Caco-2 (cell line): ENCODE measurements around the gene EIF4E1B. TPM values are rescaled to one million over a fixed set of nuclear protein-coding genes. Genes with fewer than 3 reads are reported as not detected.

Experiments
- BruUV-seq: library from RNA; stranded (reverse); fragments of 400-500 nt; replicated peaks from 2 replicates; lab custom pipeline; 2021; lab: Mats Ljungman, UMichigan
- CTCF ChIA-PET: fragments of 300-600 bp; sonication (Branson Sonifier 250); formaldehyde crosslinking; loops from one replicate; lab custom pipeline; 2022; ENCODE audit warnings: antibody characterized with exemption; lab: Charles Lee
- POLR2A ChIA-PET: fragments of 300-600 bp; sonication (Branson Sonifier 250); formaldehyde crosslinking; loops from one replicate; lab custom pipeline; 2022; ENCODE audit warnings: antibody characterized with exemption; lab: Charles Lee
- DNase-seq, 2 experiments: peaks; one replicate each; pipeline versions ENCODE4 v3.0.0 to v3.0.0-alpha.2; 2020 to 2022
- H3K27me3 ChIP-seq: replicated peaks from 2 replicates; pipeline ENCODE4 v1.6.0; 2011; ENCODE audit warnings: low read length; ENCODE audit not compliant: control insufficient read depth, insufficient read depth
- H3K36me3 ChIP-seq: 2 replicates; pipeline ENCODE4 v1.5.1; 2011; ENCODE audit warnings: low read length; ENCODE audit not compliant: control insufficient read depth, insufficient read depth
- H3K4me1 ChIP-seq: fragments of 250-450 bp; sonication (Bioruptor Pico); 2 replicates; pipeline ENCODE4 v1.5.1; 2020; ENCODE audit warnings: mild to moderate bottlenecking
- H3K4me3 ChIP-seq: 2 replicates; pipeline ENCODE4 v1.5.1; 2011; ENCODE audit warnings: low read depth, mild to moderate bottlenecking, control low read depth, low read length
- H3K9me3 ChIP-seq: fragments of 250-450 bp; sonication (Bioruptor Pico); 2 replicates; pipeline ENCODE4 v1.5.1; 2020; ENCODE audit warnings: mild to moderate bottlenecking, moderate library complexity
- H3K27ac Mint-ChIP-seq: one replicate; pipeline ENCODE4 v1.8.0; 2022; ENCODE audit warnings: mixed read lengths; ENCODE audit not compliant: unreplicated experiment
- H3K27me3 Mint-ChIP-seq: one replicate; pipeline ENCODE4 v1.8.0; 2022; ENCODE audit warnings: mixed read lengths; ENCODE audit not compliant: insufficient read depth, unreplicated experiment
- H3K36me3 Mint-ChIP-seq: one replicate; pipeline ENCODE4 v1.8.0; 2022; ENCODE audit warnings: mild to moderate bottlenecking, mixed read lengths; ENCODE audit not compliant: insufficient read depth, unreplicated experiment
- H3K4me1 Mint-ChIP-seq: one replicate; pipeline ENCODE4 v1.8.0; 2022; ENCODE audit warnings: low read depth, mixed read lengths; ENCODE audit not compliant: unreplicated experiment
- H3K4me3 Mint-ChIP-seq: one replicate; pipeline ENCODE4 v1.8.0; 2022; ENCODE audit warnings: mild to moderate bottlenecking, moderate library complexity, mixed read lengths; ENCODE audit not compliant: unreplicated experiment
- H3K9me3 Mint-ChIP-seq: one replicate; pipeline ENCODE4 v1.8.0; 2022; ENCODE audit warnings: mixed read lengths; ENCODE audit not compliant: unreplicated experiment
- intact Hi-C: fragments of 100-400 bp; cut with micrococcal nuclease; formaldehyde crosslinking; loops from one replicate; pipeline ENCODE4 v1.10.0; 2022; ENCODE audit not compliant: unreplicated experiment
- total RNA-seq: library from RNA; stranded (reverse); gene quantifications from 2 replicates; pipeline ENCODE4 v1.2.3, GENCODE V29; 2022
- TF ChIP-seq, protein P1 (sequence below), 2 experiments: fragments of 200-600 bp in 1 of 2; IDR thresholded peaks; 1 replicate in 1 of 2; 2 replicates in 1 of 2; pipeline versions ENCODE4 v1.5.1 to v1.8.0; 2011 to 2022; ENCODE audit warnings: antibody characterized with exemption in 1 of 2, control low read depth in 1 of 2, inconsistent platforms in 1 of 2, low read depth in 1 of 2, low read length in 1 of 2, mild to moderate bottlenecking in 1 of 2, moderate library complexity in 1 of 2; ENCODE audit not compliant: insufficient read depth in 1 of 2, severe bottlenecking in 1 of 2, unreplicated experiment in 1 of 2

The EIF4E1B gene
- total RNA-seq, 1 experiment from 2014 or later, result not detected

DNA sequence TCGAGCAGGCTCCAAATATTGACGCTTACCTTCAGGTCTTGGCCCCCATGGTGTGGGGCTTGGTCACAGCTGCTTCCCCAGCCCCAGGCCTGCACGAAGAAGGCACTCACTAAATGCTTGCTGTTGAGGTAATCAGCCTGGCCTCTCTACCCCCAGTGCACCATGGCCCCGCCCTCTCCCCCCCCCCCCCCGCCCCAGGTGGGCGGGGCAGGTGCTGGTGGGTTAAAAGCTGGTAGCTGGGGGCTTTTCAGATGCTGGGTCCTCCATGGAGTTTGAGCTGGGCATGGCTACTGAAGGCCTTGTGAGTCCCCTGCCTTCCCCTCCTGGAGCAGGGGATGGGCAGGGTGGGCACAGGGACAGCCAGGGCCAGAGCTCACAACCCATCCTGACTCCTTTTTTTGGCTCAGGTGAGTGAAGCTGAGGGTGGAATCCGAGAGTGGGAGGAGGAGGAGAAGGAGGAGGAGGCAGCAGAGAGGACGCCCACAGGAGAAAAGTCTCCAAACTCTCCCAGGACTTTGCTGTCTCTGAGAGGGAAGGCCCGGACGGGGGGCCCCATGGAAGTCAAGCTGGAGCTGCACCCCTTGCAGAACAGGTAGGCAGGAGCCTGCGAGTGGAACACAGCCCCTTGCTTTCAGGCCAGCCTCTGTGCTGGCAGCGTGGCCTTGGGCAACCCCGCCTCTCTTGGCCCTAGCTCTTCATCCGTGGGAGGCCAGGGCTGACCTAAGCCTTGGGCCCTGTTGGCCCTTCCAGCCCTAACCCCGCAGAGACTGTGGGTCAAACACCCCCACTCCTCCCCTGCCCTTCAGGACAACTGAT is 12.4 kb downstream of the EIF4E1B start:
- TF ChIP-seq, protein P1, sequence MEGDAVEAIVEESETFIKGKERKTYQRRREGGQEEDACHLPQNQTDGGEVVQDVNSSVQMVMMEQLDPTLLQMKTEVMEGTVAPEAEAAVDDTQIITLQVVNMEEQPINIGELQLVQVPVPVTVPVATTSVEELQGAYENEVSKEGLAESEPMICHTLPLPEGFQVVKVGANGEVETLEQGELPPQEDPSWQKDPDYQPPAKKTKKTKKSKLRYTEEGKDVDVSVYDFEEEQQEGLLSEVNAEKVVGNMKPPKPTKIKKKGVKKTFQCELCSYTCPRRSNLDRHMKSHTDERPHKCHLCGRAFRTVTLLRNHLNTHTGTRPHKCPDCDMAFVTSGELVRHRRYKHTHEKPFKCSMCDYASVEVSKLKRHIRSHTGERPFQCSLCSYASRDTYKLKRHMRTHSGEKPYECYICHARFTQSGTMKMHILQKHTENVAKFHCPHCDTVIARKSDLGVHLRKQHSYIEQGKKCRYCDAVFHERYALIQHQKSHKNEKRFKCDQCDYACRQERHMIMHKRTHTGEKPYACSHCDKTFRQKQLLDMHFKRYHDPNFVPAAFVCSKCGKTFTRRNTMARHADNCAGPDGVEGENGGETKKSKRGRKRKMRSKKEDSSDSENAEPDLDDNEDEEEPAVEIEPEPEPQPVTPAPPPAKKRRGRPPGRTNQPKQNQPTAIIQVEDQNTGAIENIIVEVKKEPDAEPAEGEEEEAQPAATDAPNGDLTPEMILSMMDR (IDR thresholded peaks at IDR 0.05; ENCODE audit: insufficient read depth in 1 of 2, low read depth in 1 of 2, low read length in 1 of 2, severe bottlenecking in 1 of 2, unreplicated experiment in 1 of 2), result no peak
- Histone ChIP-seq H3K36me3 (no peaks in the 10 kb centered on the region), H3K4me3 (no peak overlapping the region), H3K9me3 (no peaks in the 10 kb centered on the region), H3K27me3 (no peaks in the 10 kb centered on the region; the same call in 1 of the 2 replicates), H3K4me1 (peaks cover 5% of the 10 kb centered on the region; the same call in 1 of the 2 replicates)
- no peak for DNase-seq
- H3K27me3 Mint-ChIP-seq, result peaks cover 10% of the 10 kb centered on the region
- no peaks in the 10 kb centered on the region for H3K9me3 Mint-ChIP-seq
- BruUV-seq, result no TSS peak
- POLR2A ChIA-PET, result no interaction called here
- H3K27ac Mint-ChIP-seq, result no peak overlapping the region
- intact Hi-C loops, result no loop called here
- H3K36me3 Mint-ChIP-seq, result peaks cover 4% of the 10 kb centered on the region
- H3K4me3 Mint-ChIP-seq, result no peak overlapping the region
- CTCF ChIA-PET, result no interaction called here
- H3K4me1 Mint-ChIP-seq, result no peaks in the 10 kb centered on the region

DNA sequence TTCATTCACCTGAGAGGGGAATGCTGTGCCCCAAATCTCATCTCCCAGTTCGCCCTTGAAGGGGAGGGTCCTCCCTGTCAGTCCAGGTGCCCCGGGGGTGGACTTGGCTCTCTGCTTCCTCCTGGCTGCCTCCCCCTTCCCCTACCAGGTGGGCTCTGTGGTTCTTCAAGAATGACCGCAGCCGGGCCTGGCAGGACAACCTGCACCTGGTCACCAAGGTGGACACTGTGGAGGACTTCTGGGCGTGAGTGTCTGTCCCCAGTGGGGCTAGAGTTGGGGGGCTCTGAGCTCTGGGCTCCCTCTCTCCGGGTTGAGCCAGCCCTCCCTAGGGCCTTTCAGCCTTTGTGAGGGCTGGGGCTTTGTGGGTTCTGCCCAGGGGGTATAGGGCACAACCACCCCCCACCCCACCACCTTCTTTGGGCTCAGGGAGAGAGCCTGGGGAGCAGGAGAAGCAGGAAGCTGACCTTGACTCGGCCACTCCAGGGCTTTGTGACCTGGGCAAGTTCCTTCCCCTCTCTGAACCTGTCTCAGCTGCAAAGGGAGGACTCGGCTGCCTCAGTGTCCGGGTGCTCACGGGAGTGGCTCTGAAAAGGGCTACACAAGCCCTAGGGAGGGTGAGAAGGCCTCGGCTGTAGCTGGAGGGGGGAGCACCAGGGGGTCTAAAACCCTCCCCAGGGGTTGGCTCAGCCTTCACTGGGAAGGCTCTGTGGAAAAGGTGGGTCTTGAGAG is 13.2 kb downstream of the EIF4E1B start:
- intact Hi-C loops, result no loop called here
- Histone ChIP-seq H3K36me3 (no peaks in the 10 kb centered on the region), H3K9me3 (no peaks in the 10 kb centered on the region), H3K4me1 (peaks cover 10% of the 10 kb centered on the region), H3K27me3 (no peaks in the 10 kb centered on the region; the same call in 1 of the 2 replicates), H3K4me3 (no peak overlapping the region)
- TF ChIP-seq, protein P1 (IDR thresholded peaks at IDR 0.05; ENCODE audit: insufficient read depth in 1 of 2, low read depth in 1 of 2, low read length in 1 of 2, severe bottlenecking in 1 of 2, unreplicated experiment in 1 of 2), result no peak
- no peaks in the 10 kb centered on the region for H3K4me1 Mint-ChIP-seq
- peaks cover 4% of the 10 kb centered on the region for H3K36me3 Mint-ChIP-seq
- peaks cover 4% of the 10 kb centered on the region for H3K27me3 Mint-ChIP-seq
- POLR2A ChIA-PET, result no interaction called here
- no peak for DNase-seq
- no peak overlapping the region for H3K27ac Mint-ChIP-seq
- CTCF ChIA-PET, result no interaction called here
- H3K4me3 Mint-ChIP-seq, result no peak overlapping the region
- no peaks in the 10 kb centered on the region for H3K9me3 Mint-ChIP-seq
- no TSS peak for BruUV-seq

DNA sequence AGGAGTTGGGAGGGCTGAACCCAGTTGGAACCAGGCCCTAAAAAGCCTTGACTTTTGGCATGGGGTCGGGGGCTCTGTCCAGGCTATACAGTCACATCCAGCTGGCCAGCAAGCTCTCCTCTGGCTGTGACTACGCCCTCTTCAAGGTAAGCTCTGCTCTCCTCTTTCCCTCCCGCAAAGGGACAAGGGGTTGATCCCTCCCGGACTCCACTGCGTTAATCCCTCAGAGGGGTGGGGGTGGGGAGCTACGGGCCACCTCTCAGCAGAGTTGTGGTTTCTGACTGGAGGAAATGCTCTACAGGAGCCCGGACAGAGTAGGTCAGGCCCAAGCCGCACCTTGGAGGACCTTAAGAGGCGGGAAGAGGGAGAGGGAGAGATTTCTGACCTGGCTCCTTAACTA is 13.8 kb downstream of the EIF4E1B start:
- H3K36me3 ChIP-seq, result no peaks in the 10 kb centered on the region
- Mint-ChIP-seq H3K4me3 (no peak overlapping the region), H3K9me3 (no peaks in the 10 kb centered on the region), H3K4me1 (no peaks in the 10 kb centered on the region), H3K27ac (no peak overlapping the region), H3K36me3 (peaks cover 4% of the 10 kb centered on the region), H3K27me3 (peaks cover 4% of the 10 kb centered on the region)
- H3K9me3 ChIP-seq, result no peaks in the 10 kb centered on the region
- BruUV-seq, result no TSS peak
- H3K4me1 ChIP-seq, result peaks cover 10% of the 10 kb centered on the region
- ChIA-PET CTCF (interaction anchor here (3.4 kb wide), 1 partner anchor 16 kb away, joined by 34 read pairs; no protein-coding TSS in a partner anchor), POLR2A (no interaction called here)
- TF ChIP-seq, protein P1 (IDR thresholded peaks at IDR 0.05; ENCODE audit: insufficient read depth in 1 of 2, low read depth in 1 of 2, low read length in 1 of 2, severe bottlenecking in 1 of 2, unreplicated experiment in 1 of 2), result no peak
- DNase-seq, result no peak
- intact Hi-C loops, result no loop called here
- no peaks in the 10 kb centered on the region for H3K27me3 ChIP-seq
- H3K4me3 ChIP-seq, result no peak overlapping the region
